GM23338 (cell line): ENCODE measurements around the gene ACTN2. TPM values are rescaled to one million over a fixed set of nuclear protein-coding genes. Genes with fewer than 3 reads are reported as not detected.

ENCODE experiments used
- ATAC-seq: fragments of 200-7000 bp; cut with Tn5 transposase; 3 replicates; pipeline ENCODE4 v1.9.1; 2020
- DNase-seq: peaks from one replicate; pipeline ENCODE4 v3.0.0-alpha.2; 2015; ENCODE audit warnings: low spot score
- H2AFZ ChIP-seq: fragments of 200-600 bp; sonication (generic); 2 replicates; pipeline ENCODE4 v1.8.0; 2016; ENCODE audit warnings: antibody characterized with exemption, mild to moderate bottlenecking, moderate library complexity
- H3F3A ChIP-seq: fragments of 200-600 bp; sonication (generic); replicated peaks from 2 replicates; pipeline ENCODE4 v1.8.0; 2017; ENCODE audit warnings: antibody characterized with exemption, mixed run types, low read depth
- H3K27ac ChIP-seq: fragments of 200-600 bp; sonication (generic); 2 replicates; pipeline ENCODE4 v1.6.1; 2016; ENCODE audit warnings: low read depth
- H3K27me3 ChIP-seq: fragments of 200-600 bp; sonication (generic); 2 replicates; pipeline ENCODE4 v1.8.0; 2016; ENCODE audit warnings: mild to moderate bottlenecking, mixed run types, moderate library complexity; ENCODE audit not compliant: insufficient read depth
- H3K36me3 ChIP-seq: fragments of 200-600 bp; sonication (generic); 2 replicates; pipeline ENCODE4 v1.8.0; 2016; ENCODE audit warnings: mild to moderate bottlenecking; ENCODE audit not compliant: insufficient read depth
- H3K4me1 ChIP-seq: fragments of 200-600 bp; sonication (generic); 2 replicates; pipeline ENCODE4 v1.8.0; 2016; ENCODE audit warnings: mild to moderate bottlenecking, moderate library complexity; ENCODE audit not compliant: insufficient read depth
- H3K4me2 ChIP-seq: fragments of 200-600 bp; sonication (generic); 2 replicates; pipeline ENCODE4 v1.7.1; 2017; ENCODE audit warnings: mixed run types
- H3K4me3 ChIP-seq: fragments of 200-600 bp; sonication (generic); 2 replicates; pipeline ENCODE4 v1.6.1; 2016; ENCODE audit warnings: mixed run types
- H3K79me2 ChIP-seq: fragments of 200-600 bp; sonication (generic); replicated peaks from 2 replicates; pipeline ENCODE4 v1.8.0; 2017; ENCODE audit warnings: mild to moderate bottlenecking; ENCODE audit not compliant: insufficient read depth
- H3K9me2 ChIP-seq: fragments of 200-600 bp; sonication (generic); 2 replicates; pipeline ENCODE4 v1.8.0; 2017; ENCODE audit not compliant: insufficient read depth
- H4K20me1 ChIP-seq: fragments of 200-600 bp; sonication (generic); replicated peaks from 2 replicates; pipeline ENCODE4 v1.8.0; 2017; ENCODE audit warnings: mild to moderate bottlenecking; ENCODE audit not compliant: insufficient read depth
- H3K27ac Mint-ChIP-seq: 2 replicates; pipeline ENCODE4 v1.8.0; 2020; ENCODE audit warnings: inconsistent platforms, mild to moderate bottlenecking, moderate library complexity, mixed read lengths
- H3K27me3 Mint-ChIP-seq: 3 replicates; pipeline ENCODE4 v1.8.0; 2022; ENCODE audit warnings: low read depth, mild to moderate bottlenecking, moderate library complexity, mixed read lengths, inconsistent platforms; ENCODE audit not compliant: insufficient read depth, poor library complexity
- H3K36me3 Mint-ChIP-seq: 3 replicates; pipeline ENCODE4 v1.8.0; 2021; ENCODE audit warnings: low read depth, mild to moderate bottlenecking, inconsistent platforms, moderate library complexity, mixed read lengths
- H3K4me1 Mint-ChIP-seq: 3 replicates; pipeline ENCODE4 v1.8.0; 2020; ENCODE audit warnings: mild to moderate bottlenecking, inconsistent platforms, mixed read lengths
- H3K4me3 Mint-ChIP-seq: 3 replicates; pipeline ENCODE4 v1.8.0; 2021; ENCODE audit warnings: moderate library complexity, mild to moderate bottlenecking, inconsistent platforms, mixed read lengths
- H3K9me3 Mint-ChIP-seq: 3 replicates; pipeline ENCODE4 v1.8.0; 2020; ENCODE audit warnings: moderate library complexity, mild to moderate bottlenecking, inconsistent platforms, mixed read lengths
- JUNB ChIP-seq: IDR thresholded peaks from one replicate; pipeline ENCODE4 v1.6.1; 2016; ENCODE audit warnings: antibody characterized with exemption; ENCODE audit not compliant: unreplicated experiment
- STAT1 ChIP-seq: IDR thresholded peaks from one replicate; pipeline ENCODE4 v1.6.1; 2016; ENCODE audit warnings: antibody characterized with exemption; ENCODE audit not compliant: unreplicated experiment
- ZNF114 ChIP-seq: fragments of 250-450 bp; sonication (Bioruptor Pico); IDR thresholded peaks from 2 replicates; pipeline ENCODE4 v1.5.0; 2020; ENCODE audit warnings: mild to moderate bottlenecking, moderate library complexity
- ZNF331 ChIP-seq: fragments of 250-450 bp; sonication (Bioruptor Pico); IDR thresholded peaks from 2 replicates; pipeline ENCODE4 v1.5.0; 2020; ENCODE audit warnings: low read depth, mild to moderate bottlenecking, moderate library complexity
- polyA plus RNA-seq: library from polyadenylated mRNA; unstranded; fragments of >200 nt; fragmentation: Nextera tagmentation; extraction: Ambion mirVana; gene quantifications from 2 replicates; pipeline ENCODE4 v1.2.1, GENCODE V29; 2016
- total RNA-seq: library from RNA; depleted of rRNA; stranded (reverse); fragments of >200 nt; shearing (Covaris generic); gene quantifications from 2 replicates; pipeline ENCODE4 v1.2.3, GENCODE V29; 2014
- TF ChIP-seq, protein P1 (sequence below): fragments of 250-450 bp; sonication (Bioruptor Pico); IDR thresholded peaks from 2 replicates; pipeline ENCODE4 v1.5.0; 2020; ENCODE audit warnings: mild to moderate bottlenecking, moderate library complexity
- TF ChIP-seq, protein P2 (sequence below), 2 experiments: fragments of 200-600 bp in 1 of 2; sonication (generic) in 1 of 2; conservative IDR thresholded peaks; 2 replicates each; pipeline versions ENCODE4 v1.5.1 to v1.6.1; 2016 to 2017; ENCODE audit warnings: antibody characterized with exemption in 2 of 2, low read depth in 2 of 2, mild to moderate bottlenecking in 2 of 2, moderate library complexity in 1 of 2

Gene ACTN2
- total and polyA plus RNA-seq, 2 experiments from 2014 or later, result 1.9 to 2.8 TPM

DNA sequence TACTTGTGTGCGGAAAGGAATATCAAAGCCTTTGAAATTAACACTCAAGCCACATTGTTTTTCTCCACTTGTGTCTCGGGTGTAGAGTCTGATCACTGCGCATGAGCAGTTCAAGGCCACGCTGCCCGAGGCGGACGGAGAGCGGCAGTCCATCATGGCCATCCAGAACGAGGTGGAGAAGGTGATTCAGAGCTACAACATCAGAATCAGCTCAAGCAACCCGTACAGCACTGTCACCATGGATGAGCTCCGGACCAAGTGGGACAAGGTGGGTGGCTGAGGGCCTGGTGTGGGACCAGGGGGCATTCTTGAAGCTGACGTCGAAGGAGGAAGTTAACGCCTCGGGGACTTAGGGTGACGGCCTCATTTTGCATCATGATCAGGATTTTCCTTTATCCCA, 65.1 kb downstream of the ACTN2 start (continued):
- TF ChIP-seq, protein P1, sequence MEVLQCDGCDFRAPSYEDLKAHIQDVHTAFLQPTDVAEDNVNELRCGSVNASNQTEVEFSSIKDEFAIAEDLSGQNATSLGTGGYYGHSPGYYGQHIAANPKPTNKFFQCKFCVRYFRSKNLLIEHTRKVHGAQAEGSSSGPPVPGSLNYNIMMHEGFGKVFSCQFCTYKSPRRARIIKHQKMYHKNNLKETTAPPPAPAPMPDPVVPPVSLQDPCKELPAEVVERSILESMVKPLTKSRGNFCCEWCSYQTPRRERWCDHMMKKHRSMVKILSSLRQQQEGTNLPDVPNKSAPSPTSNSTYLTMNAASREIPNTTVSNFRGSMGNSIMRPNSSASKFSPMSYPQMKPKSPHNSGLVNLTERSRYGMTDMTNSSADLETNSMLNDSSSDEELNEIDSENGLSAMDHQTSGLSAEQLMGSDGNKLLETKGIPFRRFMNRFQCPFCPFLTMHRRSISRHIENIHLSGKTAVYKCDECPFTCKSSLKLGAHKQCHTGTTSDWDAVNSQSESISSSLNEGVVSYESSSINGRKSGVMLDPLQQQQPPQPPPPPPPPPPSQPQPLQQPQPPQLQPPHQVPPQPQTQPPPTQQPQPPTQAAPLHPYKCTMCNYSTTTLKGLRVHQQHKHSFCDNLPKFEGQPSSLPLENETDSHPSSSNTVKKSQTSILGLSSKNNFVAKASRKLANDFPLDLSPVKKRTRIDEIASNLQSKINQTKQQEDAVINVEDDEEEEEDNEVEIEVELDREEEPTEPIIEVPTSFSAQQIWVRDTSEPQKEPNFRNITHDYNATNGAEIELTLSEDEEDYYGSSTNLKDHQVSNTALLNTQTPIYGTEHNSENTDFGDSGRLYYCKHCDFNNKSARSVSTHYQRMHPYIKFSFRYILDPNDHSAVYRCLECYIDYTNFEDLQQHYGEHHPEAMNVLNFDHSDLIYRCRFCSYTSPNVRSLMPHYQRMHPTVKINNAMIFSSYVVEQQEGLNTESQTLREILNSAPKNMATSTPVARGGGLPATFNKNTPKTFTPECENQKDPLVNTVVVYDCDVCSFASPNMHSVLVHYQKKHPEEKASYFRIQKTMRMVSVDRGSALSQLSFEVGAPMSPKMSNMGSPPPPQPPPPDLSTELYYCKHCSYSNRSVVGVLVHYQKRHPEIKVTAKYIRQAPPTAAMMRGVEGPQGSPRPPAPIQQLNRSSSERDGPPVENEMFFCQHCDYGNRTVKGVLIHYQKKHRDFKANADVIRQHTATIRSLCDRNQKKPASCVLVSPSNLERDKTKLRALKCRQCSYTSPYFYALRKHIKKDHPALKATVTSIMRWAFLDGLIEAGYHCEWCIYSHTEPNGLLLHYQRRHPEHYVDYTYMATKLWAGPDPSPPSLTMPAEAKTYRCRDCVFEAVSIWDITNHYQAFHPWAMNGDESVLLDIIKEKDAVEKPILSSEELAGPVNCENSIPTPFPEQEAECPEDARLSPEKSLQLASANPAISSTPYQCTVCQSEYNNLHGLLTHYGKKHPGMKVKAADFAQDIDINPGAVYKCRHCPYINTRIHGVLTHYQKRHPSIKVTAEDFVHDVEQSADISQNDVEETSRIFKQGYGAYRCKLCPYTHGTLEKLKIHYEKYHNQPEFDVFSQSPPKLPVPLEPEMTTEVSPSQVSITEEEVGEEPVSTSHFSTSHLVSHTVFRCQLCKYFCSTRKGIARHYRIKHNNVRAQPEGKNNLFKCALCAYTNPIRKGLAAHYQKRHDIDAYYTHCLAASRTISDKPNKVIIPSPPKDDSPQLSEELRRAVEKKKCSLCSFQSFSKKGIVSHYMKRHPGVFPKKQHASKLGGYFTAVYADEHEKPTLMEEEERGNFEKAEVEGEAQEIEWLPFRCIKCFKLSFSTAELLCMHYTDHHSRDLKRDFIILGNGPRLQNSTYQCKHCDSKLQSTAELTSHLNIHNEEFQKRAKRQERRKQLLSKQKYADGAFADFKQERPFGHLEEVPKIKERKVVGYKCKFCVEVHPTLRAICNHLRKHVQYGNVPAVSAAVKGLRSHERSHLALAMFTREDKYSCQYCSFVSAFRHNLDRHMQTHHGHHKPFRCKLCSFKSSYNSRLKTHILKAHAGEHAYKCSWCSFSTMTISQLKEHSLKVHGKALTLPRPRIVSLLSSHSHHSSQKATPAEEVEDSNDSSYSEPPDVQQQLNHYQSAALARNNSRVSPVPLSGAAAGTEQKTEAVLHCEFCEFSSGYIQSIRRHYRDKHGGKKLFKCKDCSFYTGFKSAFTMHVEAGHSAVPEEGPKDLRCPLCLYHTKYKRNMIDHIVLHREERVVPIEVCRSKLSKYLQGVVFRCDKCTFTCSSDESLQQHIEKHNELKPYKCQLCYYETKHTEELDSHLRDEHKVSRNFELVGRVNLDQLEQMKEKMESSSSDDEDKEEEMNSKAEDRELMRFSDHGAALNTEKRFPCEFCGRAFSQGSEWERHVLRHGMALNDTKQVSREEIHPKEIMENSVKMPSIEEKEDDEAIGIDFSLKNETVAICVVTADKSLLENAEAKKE (CRISPR knock-in tag), result no peak
- TF ChIP-seq JUNB, result no peak
- no peak for TF ChIP-seq ZNF331 (CRISPR knock-in tag)
- TF ChIP-seq STAT1, result no peak
- TF ChIP-seq, protein P2, sequence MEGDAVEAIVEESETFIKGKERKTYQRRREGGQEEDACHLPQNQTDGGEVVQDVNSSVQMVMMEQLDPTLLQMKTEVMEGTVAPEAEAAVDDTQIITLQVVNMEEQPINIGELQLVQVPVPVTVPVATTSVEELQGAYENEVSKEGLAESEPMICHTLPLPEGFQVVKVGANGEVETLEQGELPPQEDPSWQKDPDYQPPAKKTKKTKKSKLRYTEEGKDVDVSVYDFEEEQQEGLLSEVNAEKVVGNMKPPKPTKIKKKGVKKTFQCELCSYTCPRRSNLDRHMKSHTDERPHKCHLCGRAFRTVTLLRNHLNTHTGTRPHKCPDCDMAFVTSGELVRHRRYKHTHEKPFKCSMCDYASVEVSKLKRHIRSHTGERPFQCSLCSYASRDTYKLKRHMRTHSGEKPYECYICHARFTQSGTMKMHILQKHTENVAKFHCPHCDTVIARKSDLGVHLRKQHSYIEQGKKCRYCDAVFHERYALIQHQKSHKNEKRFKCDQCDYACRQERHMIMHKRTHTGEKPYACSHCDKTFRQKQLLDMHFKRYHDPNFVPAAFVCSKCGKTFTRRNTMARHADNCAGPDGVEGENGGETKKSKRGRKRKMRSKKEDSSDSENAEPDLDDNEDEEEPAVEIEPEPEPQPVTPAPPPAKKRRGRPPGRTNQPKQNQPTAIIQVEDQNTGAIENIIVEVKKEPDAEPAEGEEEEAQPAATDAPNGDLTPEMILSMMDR (conservative IDR thresholded peaks at IDR 0.05; ENCODE audit: low read depth in 2 of 2), result no peak

DNA sequence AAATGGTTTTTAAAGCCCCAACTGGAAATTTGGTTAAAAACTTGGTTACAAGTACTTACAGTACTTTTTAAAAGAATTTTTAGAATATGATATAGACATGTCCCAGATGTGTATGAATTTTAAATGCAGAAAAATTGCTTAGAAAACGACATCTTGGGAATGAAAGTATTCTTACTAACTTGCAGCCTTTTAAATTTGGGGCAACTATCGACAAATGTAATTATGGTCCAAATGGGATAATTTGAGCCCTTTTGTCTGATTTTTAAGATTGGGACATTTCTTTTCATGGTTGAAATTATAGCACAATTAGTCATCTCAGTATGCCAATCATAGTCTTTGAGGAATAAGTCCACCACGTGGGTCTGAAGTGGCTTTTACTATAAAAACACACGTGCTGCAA, 65.6 kb downstream of the ACTN2 start:
- Histone ChIP-seq H3K27ac (no peak overlapping the region), H3K9me2 (no peaks in the 10 kb centered on the region), H2AFZ (no peak overlapping the region), H4K20me1 (no peaks in the 10 kb centered on the region), H3K4me1 (no peaks in the 10 kb centered on the region), H3K79me2 (no peaks in the 10 kb centered on the region), H3K4me3 (no peak overlapping the region), H3K4me2 (no peak overlapping the region), H3F3A (no peaks in the 10 kb centered on the region), H3K27me3 (no peaks in the 10 kb centered on the region), H3K36me3 (no peaks in the 10 kb centered on the region; the same call in 1 of the 2 replicates)
- Mint-ChIP-seq H3K36me3 (0 out of 3 replicates have a peak, but pooled peaks cover 3% of the 10 kb centered on the region), H3K4me1 (no peaks in the 10 kb centered on the region), H3K9me3 (no peaks in the 10 kb centered on the region), H3K27ac (no peak overlapping the region), H3K27me3 (peaks cover 3% of the 10 kb centered on the region), H3K4me3 (no peak overlapping the region)
- TF ChIP-seq, protein P2 (conservative IDR thresholded peaks at IDR 0.05; ENCODE audit: low read depth in 2 of 2), result no peak
- TF ChIP-seq ZNF114, result no peak
- ATAC-seq (no peak), DNase-seq (no peak)
